ENCODE measurements around the gene B3GLCT. TPM values are rescaled to one million over a fixed set of nuclear protein-coding genes. Genes with fewer than 3 reads are reported as not detected.

B3GLCT gene
- total and polyA plus RNA-seq, 12 donors = 3.1 to 28.1 (median 18.8) TPM

- peaks cover 0 to 15% (median 3%) of the 10 kb centered on the region in 11 donors for H3K9me3 ChIP-seq
Observed at GRCh38 chr13:31356991-31357390, 157.2 kb downstream of the B3GLCT start.

DNA sequence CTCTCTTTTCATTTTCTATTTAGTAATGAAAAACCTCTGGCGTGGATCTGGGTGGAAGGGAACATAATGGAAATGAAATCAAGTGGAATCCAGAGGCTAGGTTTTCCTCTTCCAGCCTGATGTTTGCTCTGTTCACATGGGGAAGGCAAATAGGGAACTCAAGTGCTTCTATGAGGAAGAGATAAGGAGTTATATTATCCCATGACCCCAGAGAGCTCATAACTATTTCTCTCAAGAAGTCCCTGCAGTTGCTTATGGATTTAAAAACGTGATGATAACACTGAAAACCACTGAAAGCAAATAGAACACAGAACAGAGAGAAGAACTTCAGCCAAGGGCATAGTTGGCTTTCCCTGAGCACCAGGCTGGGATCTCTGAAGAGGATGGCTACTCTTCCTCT lies 157.8 kb downstream of the B3GLCT start:
- Histone ChIP-seq H3K27ac (no peak overlapping the region), H3K4me3 (no peak overlapping the region), H3K9me3 (peaks cover 0 to 15% (median 3%) of the 10 kb centered on the region in 11 donors), H3K36me3 (no peaks in the 10 kb centered on the region), H3K4me1 (peaks cover 0 to 2% (median 0%) of the 10 kb centered on the region in 9 donors), H3K27me3 (peaks cover 0 to 13% (median 4%) of the 10 kb centered on the region in 7 donors)
- DNase-seq (no peak), ATAC-seq (no peak)
- WGBS, 2 donors = 44 to 47% methylated on average over 2 of the region's 2 CpGs
- no peak for TF ChIP-seq CTCF (IDR thresholded peaks at IDR 0.05)
- intact Hi-C loops (cut with DNase I) = no loop called here

More at GRCh38 chr13:31356991-31357390, 157.2 kb downstream of the B3GLCT start:
- H3K27ac ChIP-seq = no peak overlapping the region
- H3K4me1 ChIP-seq = peaks cover 0 to 6% (median 0%) of the 10 kb centered on the region in 9 donors
- DNase-seq (no peak), ATAC-seq (no peak)
- no peak overlapping the region for H3K4me3 ChIP-seq
- intact Hi-C loops (cut with DNase I) = no loop called here
- no peaks in the 10 kb centered on the region for H3K36me3 ChIP-seq
- H3K27me3 ChIP-seq = peaks cover 0 to 19% (median 8%) of the 10 kb centered on the region in 7 donors
- no peak for TF ChIP-seq CTCF (IDR thresholded peaks at IDR 0.05)
- WGBS, 2 donors = 72 to 75% methylated on average over 3 of the region's 3 CpGs

DNA sequence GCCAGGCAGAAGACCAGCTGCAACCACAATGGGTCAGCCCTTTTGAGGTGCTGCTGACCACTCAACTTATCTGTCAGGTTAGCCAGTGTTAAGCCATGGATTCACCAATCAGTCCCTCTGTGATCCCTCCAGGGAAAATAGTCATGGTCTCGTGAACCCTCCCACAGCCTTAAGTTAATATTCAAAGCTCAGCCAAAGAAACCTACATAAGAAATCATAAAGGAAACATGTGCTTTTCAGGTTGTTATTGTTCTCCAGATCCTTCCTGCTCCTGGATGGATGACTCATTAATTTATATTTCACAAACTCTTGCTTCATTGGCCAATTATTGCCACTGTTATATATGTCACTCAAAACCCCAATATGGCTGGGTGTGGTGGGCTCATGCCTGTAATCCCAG lies 161.9 kb downstream of the B3GLCT start:
- no peak for TF ChIP-seq CTCF (IDR thresholded peaks at IDR 0.05)
- DNase-seq (no peak), ATAC-seq (no peak)

GRCh38 chr13:31365630-31366029 lies 165.9 kb downstream of the B3GLCT start:
- DNase-seq (no peak), ATAC-seq (no peak)
- no peaks in the 10 kb centered on the region for H3K4me1 ChIP-seq
- peaks cover 0 to 29% (median 10%) of the 10 kb centered on the region in 11 donors for H3K9me3 ChIP-seq
- 57 to 62% methylated on average over 4 of the region's 4 CpGs for WGBS, 2 donors
- H3K36me3 ChIP-seq = no peaks in the 10 kb centered on the region
- intact Hi-C loops (cut with DNase I) = no loop called here
- H3K27me3 ChIP-seq = no peaks in the 10 kb centered on the region
- no peak overlapping the region for H3K4me3 ChIP-seq
- no peak overlapping the region for H3K27ac ChIP-seq
- no peak for TF ChIP-seq CTCF (IDR thresholded peaks at IDR 0.05)

More for the DNA sequence above, 161.9 kb downstream of the B3GLCT start:
- Histone ChIP-seq H3K27ac (no peak overlapping the region), H3K9me3 (peaks cover 0 to 26% (median 10%) of the 10 kb centered on the region in 11 donors), H3K4me1 (no peaks in the 10 kb centered on the region), H3K4me3 (no peak overlapping the region), H3K36me3 (no peaks in the 10 kb centered on the region), H3K27me3 (no peaks in the 10 kb centered on the region)
- intact Hi-C loops (cut with DNase I) = no loop called here
- 59 to 66% methylated on average over 1 of the region's 1 CpG for WGBS, 2 donors
